Measurements from ENCODE around the gene SPTBN5. TPM values are rescaled to one million over a fixed set of nuclear protein-coding genes. Genes with fewer than 3 reads are reported as not detected.
A peak's percentile ranks its signal among the peaks of the same experiment; 100 is the strongest.

Gene SPTBN5
- total and polyA plus RNA-seq, 2 experiments from 2014 or later, result 0.57 to 1.1 TPM

GRCh38 chr15:41827880-41828806 lies 65.7 kb downstream of the SPTBN5 start, which contains the start of gene JMJD7:
Gene JMJD7 (plus strand): TSS chr15:41828092. CDS start chr15:41828125, 33 bp downstream.
- H3K4me1 ChIP-seq (ENCODE audit: insufficient read depth), result peaks cover 4% of the 10 kb centered on the region; the same call in 1 of the 2 replicates
- peak within 1 kb of the TSS; percentile 98 for H2AFZ ChIP-seq
- Mint-ChIP-seq H3K27me3 (ENCODE audit: insufficient read depth, low read depth, poor library complexity) (peaks cover 13% of the 10 kb centered on the region), H3K4me3 (peak within 1 kb of the TSS; percentile 85), H3K4me1 (peaks cover 9% of the 10 kb centered on the region), H3K36me3 (ENCODE audit: low read depth) (peaks cover 8% of the 10 kb centered on the region), H3K27ac (peak within 1 kb of the TSS; percentile 54; the same call in 1 of the 2 replicates), H3K9me3 (no peaks in the 10 kb centered on the region)
- peak within 1 kb of the TSS; percentile 97 for H3K4me3 ChIP-seq
- H3K36me3 ChIP-seq (ENCODE audit: insufficient read depth), result no peaks in the 10 kb centered on the region; the same call in 1 of the 2 replicates
- H3K79me2 ChIP-seq (replicated peaks; ENCODE audit: insufficient read depth), result 0 out of 2 replicates have a peak, but pooled peaks cover 4% of the 10 kb centered on the region
- no peaks in the 10 kb centered on the region for H4K20me1 ChIP-seq (replicated peaks; ENCODE audit: insufficient read depth)
- no peak within 1 kb of the TSS for H3K27ac ChIP-seq (ENCODE audit: low read depth)
- DNase-seq (ENCODE audit: low spot score) (peak; percentile 91), ATAC-seq (peak; percentile 80)
- peak; percentile 68 for TF ChIP-seq POLR2AphosphoS5 (IDR thresholded peaks at IDR 0.05; ENCODE audit: low read depth)
- TF ChIP-seq JUNB (IDR thresholded peaks at IDR 0.05; ENCODE audit: unreplicated experiment), result no peak
- TF ChIP-seq CREB1 (CRISPR knock-in tag; IDR thresholded peaks at IDR 0.05; ENCODE audit: low read depth), result peak; percentile 32
- no peak for TF ChIP-seq NANOG (IDR thresholded peaks at IDR 0.05; ENCODE audit: borderline replicate concordance)
- no peak for TF ChIP-seq ZNF114 (CRISPR knock-in tag; IDR thresholded peaks at IDR 0.05)
- peak within 1 kb of the TSS; percentile 97 for H3K4me2 ChIP-seq
- no peaks in the 10 kb centered on the region for H3K9me2 ChIP-seq (ENCODE audit: insufficient read depth)
- peaks cover 5% of the 10 kb centered on the region; the same call in 1 of the 2 replicates for H3K27me3 ChIP-seq (ENCODE audit: insufficient read depth)
- H3F3A ChIP-seq (replicated peaks; ENCODE audit: low read depth), result no peaks in the 10 kb centered on the region

DNA sequence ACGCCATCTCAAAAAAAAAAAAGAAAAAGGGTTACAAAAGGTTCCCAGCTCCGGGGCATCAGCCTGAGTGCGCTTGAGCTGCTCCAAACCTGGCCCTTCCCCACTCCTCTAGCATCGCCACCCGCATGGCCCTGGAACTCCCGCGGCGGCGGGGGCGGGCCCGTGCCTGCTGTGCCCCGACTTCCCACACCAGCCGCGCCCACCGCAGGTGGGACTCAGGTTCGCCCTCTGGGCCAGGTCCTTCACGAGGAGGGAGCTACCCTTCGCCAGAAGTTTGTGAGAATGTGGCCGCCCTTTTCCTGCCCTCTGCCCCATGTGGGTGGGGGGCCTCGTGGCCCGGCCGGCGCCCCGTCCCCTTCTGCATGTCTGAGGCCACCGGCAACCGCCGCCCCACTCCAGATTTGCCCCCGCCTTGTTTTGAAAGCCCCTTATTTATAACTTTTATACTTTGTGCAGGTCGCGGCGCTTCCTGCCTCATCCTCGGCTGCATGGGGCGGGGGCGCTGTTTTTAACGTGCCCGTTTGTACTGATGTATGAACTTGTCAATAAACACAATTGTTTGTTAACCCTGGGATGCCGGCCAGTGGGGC lies 66.5 kb downstream of the SPTBN5 start:
- Histone ChIP-seq H3K36me3 (ENCODE audit: insufficient read depth) (no peaks in the 10 kb centered on the region; the same call in 1 of the 2 replicates), H3K27ac (ENCODE audit: low read depth) (no peak overlapping the region), H3K27me3 (ENCODE audit: insufficient read depth) (peaks cover 5% of the 10 kb centered on the region; the same call in 1 of the 2 replicates), H4K20me1 (replicated peaks; ENCODE audit: insufficient read depth) (no peaks in the 10 kb centered on the region), H3K4me2 (peak overlapping the region; percentile 97), H3K79me2 (replicated peaks; ENCODE audit: insufficient read depth) (0 out of 2 replicates have a peak, but pooled peaks cover 4% of the 10 kb centered on the region), H3K9me2 (ENCODE audit: insufficient read depth) (no peaks in the 10 kb centered on the region), H3K4me1 (ENCODE audit: insufficient read depth) (peaks cover 4% of the 10 kb centered on the region; the same call in 1 of the 2 replicates), H3F3A (replicated peaks; ENCODE audit: low read depth) (no peaks in the 10 kb centered on the region), H3K4me3 (peak overlapping the region; percentile 97), H2AFZ (peak overlapping the region; percentile 97)
- ATAC-seq (peak; percentile 46), DNase-seq (ENCODE audit: low spot score) (peak; percentile 63)
- Mint-ChIP-seq H3K27ac (no peak overlapping the region; the same call in 1 of the 2 replicates), H3K4me1 (peaks cover 9% of the 10 kb centered on the region), H3K9me3 (no peaks in the 10 kb centered on the region), H3K36me3 (ENCODE audit: low read depth) (peaks cover 8% of the 10 kb centered on the region; the same call in 2 of the 3 replicates), H3K27me3 (ENCODE audit: insufficient read depth, low read depth, poor library complexity) (peaks cover 12% of the 10 kb centered on the region), H3K4me3 (peak overlapping the region; percentile 85)
- TF ChIP-seq EZH2 (IDR thresholded peaks at IDR 0.05; ENCODE audit: low read depth, unreplicated experiment) (no peak), POLR2AphosphoS5 (IDR thresholded peaks at IDR 0.05; ENCODE audit: low read depth) (peak; percentile 6; the same call in 1 of the 2 replicates)
